GF-D8 (cell line): ENCODE results near the gene DACT2.

Experiments used
- DNase-seq: peaks from one replicate; lab custom pipeline; 2025; lab: John Stamatoyannopoulos, UW

DACT2 gene

GRCh38 chr6:168352096-168352495 lies 32.5 kb upstream of the DACT2 start:
- DNase-seq = no peak

GRCh38 chr6:168349718-168350210 lies 30.2 kb upstream of the DACT2 start:
- DNase-seq = no peak

- DNase-seq = no peak
These were observed 28.6 kb upstream of the DACT2 start for GRCh38 chr6:168348186-168348585.

- DNase-seq = no peak
These were observed 28.0 kb upstream of the DACT2 start for GRCh38 chr6:168347615-168348014.

GRCh38 chr6:168347053-168347452 lies 27.5 kb upstream of the DACT2 start:
- DNase-seq = no peak

GRCh38 chr6:168345896-168346754 lies 26.5 kb upstream of the DACT2 start:
- DNase-seq = no peak

- no peak for DNase-seq
These were observed 25.7 kb upstream of the DACT2 start for GRCh38 chr6:168345266-168345665.

- DNase-seq = no peak
These were observed 24.8 kb upstream of the DACT2 start for GRCh38 chr6:168344338-168344737.

- DNase-seq = no peak
These were observed 23.9 kb upstream of the DACT2 start for GRCh38 chr6:168343239-168344150.

- DNase-seq = no peak
These were observed 23.1 kb upstream of the DACT2 start for GRCh38 chr6:168342636-168343035.

- no peak for DNase-seq
These were observed 21.8 kb upstream of the DACT2 start for GRCh38 chr6:168341280-168341900.

GRCh38 chr6:168340819-168341218 lies 21.2 kb upstream of the DACT2 start:
- DNase-seq = no peak

GRCh38 chr6:168338777-168339176 lies 19.2 kb upstream of the DACT2 start:
- no peak for DNase-seq

GRCh38 chr6:168336967-168337366 lies 17.4 kb upstream of the DACT2 start:
- DNase-seq = no peak

- no peak for DNase-seq
These were observed 14.4 kb upstream of the DACT2 start for GRCh38 chr6:168333989-168334388.

GRCh38 chr6:168333491-168333890 lies 13.9 kb upstream of the DACT2 start:
- DNase-seq = no peak

GRCh38 chr6:168333039-168333438 lies 13.5 kb upstream of the DACT2 start:
- no peak for DNase-seq

- DNase-seq = no peak
These were observed 12.4 kb upstream of the DACT2 start for GRCh38 chr6:168332020-168332419.

GRCh38 chr6:168331058-168331457 lies 11.5 kb upstream of the DACT2 start:
- no peak for DNase-seq

- no peak for DNase-seq
These were observed 10.8 kb upstream of the DACT2 start for GRCh38 chr6:168330403-168330802.

- no peak for DNase-seq
These were observed 8.5 kb upstream of the DACT2 start for GRCh38 chr6:168328086-168328485.
